GM19193 (cell line): ENCODE data around the gene CACNA1B.

ENCODE experiments used
- POLR2A ChIP-seq: IDR thresholded peaks from 4 replicates; pipeline ENCODE4 v1.6.1; 2011; ENCODE audit not compliant: insufficient read depth, insufficient read length; ENCODE audit errors: extremely low read depth

The CACNA1B gene

GRCh38 chr9:138003485-138004190 lies 126.1 kb downstream of the CACNA1B start:
- no peak for TF ChIP-seq POLR2A

DNA sequence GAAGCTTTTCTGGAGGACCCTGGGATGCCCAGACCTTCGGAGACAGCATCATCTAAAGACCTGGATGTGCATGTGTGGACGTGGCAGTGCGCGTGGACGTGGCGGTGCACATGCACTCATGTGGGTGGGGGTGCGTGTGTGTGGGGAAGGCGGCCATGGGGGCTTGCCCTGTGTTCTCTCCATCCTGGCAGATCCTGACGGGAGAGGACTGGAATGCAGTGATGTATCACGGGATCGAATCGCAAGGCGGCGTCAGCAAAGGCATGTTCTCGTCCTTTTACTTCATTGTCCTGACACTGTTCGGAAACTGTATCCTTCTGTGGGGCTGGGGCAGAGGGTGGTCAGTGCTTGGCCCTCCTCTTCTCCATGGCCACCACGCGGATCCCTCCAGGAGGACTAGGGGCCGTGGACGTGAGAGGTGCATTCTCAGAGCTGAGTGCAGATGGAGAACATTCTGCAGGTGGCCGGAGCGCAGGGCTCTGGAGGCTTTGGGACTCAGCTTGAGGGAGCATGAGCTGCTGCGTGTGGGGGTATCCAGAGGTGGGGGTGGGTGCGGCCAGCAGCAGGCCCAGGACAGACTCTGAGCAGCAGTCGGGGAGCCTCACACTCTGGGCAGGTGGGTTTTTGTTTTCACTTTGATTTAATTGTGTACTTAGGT lies 129.1 kb downstream of the CACNA1B start:
- no peak for TF ChIP-seq POLR2A

GRCh38 chr9:138007566-138007917 lies 130.0 kb downstream of the CACNA1B start:
- no peak for TF ChIP-seq POLR2A

GRCh38 chr9:138007918-138008841 lies 130.6 kb downstream of the CACNA1B start:
- no peak for TF ChIP-seq POLR2A

- no peak for TF ChIP-seq POLR2A
Measured at GRCh38 chr9:138009016-138009802, 131.6 kb downstream of the CACNA1B start.

- no peak for TF ChIP-seq POLR2A
Measured at GRCh38 chr9:138009803-138010690, 132.5 kb downstream of the CACNA1B start.

GRCh38 chr9:138010861-138011260 lies 133.3 kb downstream of the CACNA1B start:
- TF ChIP-seq POLR2A: no peak

GRCh38 chr9:138011951-138012500 lies 134.4 kb downstream of the CACNA1B start:
- TF ChIP-seq POLR2A: no peak

- TF ChIP-seq POLR2A: no peak
Measured at GRCh38 chr9:138013273-138013672, 135.7 kb downstream of the CACNA1B start.

DNA sequence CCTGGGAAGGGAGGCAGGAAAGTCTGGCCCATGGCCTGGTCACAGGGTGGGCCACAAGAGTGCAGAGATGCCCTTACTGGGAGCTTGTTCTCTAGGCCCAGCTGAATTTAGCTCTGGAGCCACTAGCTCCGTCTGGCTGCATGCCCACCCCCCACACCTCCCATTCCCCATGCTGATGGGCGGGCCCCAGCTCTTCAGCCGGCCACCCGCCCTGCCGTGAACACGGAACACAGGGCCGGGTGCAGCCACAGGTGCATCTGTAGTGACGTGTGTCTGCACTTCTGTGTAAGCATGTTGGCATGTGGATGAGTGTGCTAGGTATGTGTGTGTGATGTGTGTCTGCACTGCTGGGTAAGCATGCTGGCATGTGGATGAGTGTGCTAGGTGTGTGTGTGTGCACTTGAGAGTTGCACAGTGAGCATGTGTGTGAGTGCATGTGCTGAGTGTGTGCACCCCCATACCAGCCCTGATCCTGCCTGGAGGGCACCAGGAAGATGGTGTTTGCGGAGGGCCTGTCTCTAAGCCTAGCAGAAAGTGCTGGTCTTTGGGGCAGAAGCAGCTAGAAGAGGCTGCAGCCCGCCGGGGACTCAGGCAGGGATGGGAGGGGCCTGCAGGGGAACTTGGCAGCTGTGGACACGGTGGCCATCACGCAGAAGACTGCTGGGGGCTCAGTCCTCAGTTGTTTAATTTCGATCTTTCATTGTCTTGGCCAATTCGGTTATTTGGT lies 136.4 kb downstream of the CACNA1B start:
- TF ChIP-seq POLR2A: no peak

DNA sequence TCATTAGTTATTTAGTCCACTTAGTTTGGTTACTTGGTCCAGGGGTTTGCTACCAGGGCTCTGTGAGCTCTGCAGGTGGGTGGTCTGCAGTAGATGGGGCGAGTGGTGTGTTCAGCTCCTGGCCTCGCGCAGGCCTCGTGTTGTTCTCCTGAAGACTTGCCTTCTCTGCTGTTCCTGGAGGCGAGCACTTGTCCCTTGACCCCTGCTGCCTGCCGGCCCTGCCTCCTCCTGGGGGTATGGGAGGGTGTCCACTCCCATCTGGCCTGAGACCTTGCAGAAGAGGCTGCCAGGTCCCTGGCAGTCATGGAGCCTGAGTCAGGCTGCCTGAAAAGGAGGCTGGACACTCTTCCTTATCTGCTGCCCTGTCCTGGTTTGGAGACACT lies 137.0 kb downstream of the CACNA1B start:
- no peak for TF ChIP-seq POLR2A

- no peak for TF ChIP-seq POLR2A
Measured at GRCh38 chr9:138015021-138015829, 137.6 kb downstream of the CACNA1B start.
